Measurements from ENCODE around the gene MAG. TPM values are rescaled to one million over a fixed set of nuclear protein-coding genes. Genes with fewer than 3 reads are reported as not detected.

The MAG gene
- total and polyA plus RNA-seq, 2 of the 8 experiments (the other 6 are each of a cell fraction or from before 2014, with no cell fraction given) = 0.20 to 1.3 TPM

DNA sequence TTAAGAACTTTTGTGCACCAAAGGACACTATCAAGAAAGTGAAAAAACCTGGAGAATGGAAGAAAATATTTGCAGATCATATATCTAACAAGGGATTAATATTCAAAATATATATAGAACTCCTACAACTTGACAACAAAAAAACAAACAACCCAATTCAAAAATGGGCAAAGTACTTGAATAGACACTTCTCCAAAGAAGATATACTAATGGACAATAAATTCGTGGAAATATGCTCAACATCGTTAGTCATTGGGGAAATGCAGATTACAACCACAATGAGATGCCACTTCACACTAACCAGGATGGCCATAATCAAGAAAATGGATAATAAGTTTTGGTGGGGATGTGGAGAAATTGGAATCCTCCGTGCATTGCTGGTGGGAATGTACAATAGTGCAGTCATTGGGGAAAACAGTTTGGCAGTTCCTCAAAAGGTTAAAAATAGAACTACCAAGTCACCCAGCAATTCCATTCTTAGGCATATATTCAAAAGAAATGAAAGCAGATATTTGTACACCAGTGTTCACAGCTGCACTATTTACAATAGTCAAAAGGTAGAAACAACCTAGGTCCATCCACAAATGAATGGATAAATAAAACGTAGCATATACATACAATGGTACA, 45.4 kb upstream of the MAG start (continued):
- TF ChIP-seq RXRA (IDR thresholded peaks at IDR 0.05; ENCODE audit: insufficient read depth, low read depth, low read length) (no peak), TAF1 (IDR thresholded peaks at IDR 0.05; ENCODE audit: low read depth, low read length) (no peak), JUND (IDR thresholded peaks at IDR 0.05; ENCODE audit: low read length) (no peak), GABPA (IDR thresholded peaks at IDR 0.05; ENCODE audit: borderline replicate concordance, insufficient read depth, low read length) (no peak), RNF2 (IDR thresholded peaks at IDR 0.05; ENCODE audit: borderline replicate concordance, low read depth, low read length, missing control alignments, poor library complexity, severe bottlenecking) (no peak), RFX5 (IDR thresholded peaks at IDR 0.05; ENCODE audit: borderline replicate concordance, low read depth, low read length) (no peak)
- TF ChIP-seq, protein P1, sequence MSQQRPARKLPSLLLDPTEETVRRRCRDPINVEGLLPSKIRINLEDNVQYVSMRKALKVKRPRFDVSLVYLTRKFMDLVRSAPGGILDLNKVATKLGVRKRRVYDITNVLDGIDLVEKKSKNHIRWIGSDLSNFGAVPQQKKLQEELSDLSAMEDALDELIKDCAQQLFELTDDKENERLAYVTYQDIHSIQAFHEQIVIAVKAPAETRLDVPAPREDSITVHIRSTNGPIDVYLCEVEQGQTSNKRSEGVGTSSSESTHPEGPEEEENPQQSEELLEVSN (IDR thresholded peaks at IDR 0.05) = no peak

Measured in H1 (cell line).